Neutrophil (primary cell): Measurements from ENCODE around the gene LOXHD1.

ENCODE experiments used
- H3K27ac ChIP-seq: fragments of 200-600 bp; sonication (generic); 2 replicates; pipeline ENCODE4 v1.5.1; 2016; ENCODE audit warnings: mild to moderate bottlenecking, moderate library complexity
- H3K27me3 ChIP-seq: fragments of 200-600 bp; sonication (generic); 2 replicates; pipeline ENCODE4 v1.6.0; 2016; ENCODE audit warnings: mild to moderate bottlenecking
- H3K36me3 ChIP-seq: fragments of 200-600 bp; sonication (generic); 2 replicates; pipeline ENCODE4 v1.5.1; 2017
- H3K4me1 ChIP-seq, 2 experiments: fragments of 200-600 bp in 1 of 2; sonication (generic) in 1 of 2; 1 replicate in 1 of 2; 2 replicates in 1 of 2; pipeline versions ENCODE4 v1.5.1 to v1.6.1; 2013 to 2016; ENCODE audit warnings: low read depth in 1 of 2, low read length in 1 of 2, mild to moderate bottlenecking in 1 of 2, moderate library complexity in 1 of 2; ENCODE audit not compliant: control insufficient read depth in 1 of 2, insufficient read depth in 1 of 2
- H3K4me3 ChIP-seq, 2 experiments: fragments of 200-600 bp in 1 of 2; sonication (generic) in 1 of 2; 1 replicate in 1 of 2; 2 replicates in 1 of 2; pipeline ENCODE4 v1.5.1; 2013 to 2016; ENCODE audit warnings: low read depth in 1 of 2, low read length in 1 of 2, mild to moderate bottlenecking in 1 of 2, moderate library complexity in 1 of 2
- H3K9me3 ChIP-seq: fragments of 200-600 bp; sonication (generic); 2 replicates; pipeline ENCODE4 v1.5.1; 2016
- TF ChIP-seq, protein P1 (sequence below): fragments of 200-600 bp; sonication (generic); IDR thresholded peaks from 2 replicates; pipeline ENCODE4 v1.5.1; 2016; ENCODE audit warnings: antibody characterized with exemption

Gene LOXHD1

DNA sequence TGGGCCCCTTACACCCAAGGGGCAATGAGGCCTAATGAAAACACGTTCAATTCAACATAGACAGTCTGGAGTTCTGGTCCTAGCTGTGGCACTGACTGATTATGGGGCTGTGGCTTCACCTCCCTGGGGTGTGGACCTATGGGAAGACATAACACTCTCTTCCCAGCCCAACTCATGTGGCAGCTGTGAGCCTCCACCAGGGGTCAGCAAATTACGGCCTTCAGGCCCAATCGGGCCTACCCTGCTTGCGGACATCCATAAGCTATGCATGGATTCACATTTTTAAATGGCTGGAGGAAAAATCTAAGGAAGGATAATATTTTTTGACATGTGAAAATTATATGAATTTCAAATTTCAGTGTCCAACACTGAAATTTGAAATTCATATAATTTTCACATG is 101.3 kb downstream of the LOXHD1 start:
- TF ChIP-seq, protein P1, sequence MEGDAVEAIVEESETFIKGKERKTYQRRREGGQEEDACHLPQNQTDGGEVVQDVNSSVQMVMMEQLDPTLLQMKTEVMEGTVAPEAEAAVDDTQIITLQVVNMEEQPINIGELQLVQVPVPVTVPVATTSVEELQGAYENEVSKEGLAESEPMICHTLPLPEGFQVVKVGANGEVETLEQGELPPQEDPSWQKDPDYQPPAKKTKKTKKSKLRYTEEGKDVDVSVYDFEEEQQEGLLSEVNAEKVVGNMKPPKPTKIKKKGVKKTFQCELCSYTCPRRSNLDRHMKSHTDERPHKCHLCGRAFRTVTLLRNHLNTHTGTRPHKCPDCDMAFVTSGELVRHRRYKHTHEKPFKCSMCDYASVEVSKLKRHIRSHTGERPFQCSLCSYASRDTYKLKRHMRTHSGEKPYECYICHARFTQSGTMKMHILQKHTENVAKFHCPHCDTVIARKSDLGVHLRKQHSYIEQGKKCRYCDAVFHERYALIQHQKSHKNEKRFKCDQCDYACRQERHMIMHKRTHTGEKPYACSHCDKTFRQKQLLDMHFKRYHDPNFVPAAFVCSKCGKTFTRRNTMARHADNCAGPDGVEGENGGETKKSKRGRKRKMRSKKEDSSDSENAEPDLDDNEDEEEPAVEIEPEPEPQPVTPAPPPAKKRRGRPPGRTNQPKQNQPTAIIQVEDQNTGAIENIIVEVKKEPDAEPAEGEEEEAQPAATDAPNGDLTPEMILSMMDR, result no peak
- Histone ChIP-seq H3K4me1 (no peaks in the 10 kb centered on the region), H3K4me3 (no peak overlapping the region), H3K27ac (no peak overlapping the region), H3K9me3 (no peaks in the 10 kb centered on the region), H3K27me3 (no peaks in the 10 kb centered on the region), H3K36me3 (peaks cover 74% of the 10 kb centered on the region)

DNA sequence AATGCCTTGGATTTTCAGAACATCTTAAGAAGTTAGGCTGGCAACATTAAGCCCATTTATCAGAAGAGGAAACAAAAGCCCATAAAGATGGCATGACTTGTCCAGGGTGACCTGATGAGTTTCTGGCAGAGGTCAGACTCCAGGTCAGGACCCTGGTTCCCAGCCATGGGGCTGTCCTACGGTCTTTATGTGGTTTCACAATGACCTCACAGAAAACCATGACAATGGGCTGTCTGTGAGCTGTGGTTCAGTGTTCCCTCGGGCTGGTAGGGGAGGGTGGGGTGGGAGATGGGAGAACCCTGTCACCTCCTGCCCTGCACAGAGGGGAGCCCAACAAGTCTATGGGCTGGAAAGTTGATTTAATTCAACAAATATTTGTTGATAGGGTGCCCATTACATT is 101.8 kb downstream of the LOXHD1 start:
- peaks cover 69% of the 10 kb centered on the region for H3K36me3 ChIP-seq
- TF ChIP-seq, protein P1, result no peak
- no peak overlapping the region for H3K27ac ChIP-seq
- no peak overlapping the region for H3K4me3 ChIP-seq
- no peaks in the 10 kb centered on the region for H3K4me1 ChIP-seq
- H3K27me3 ChIP-seq, result no peaks in the 10 kb centered on the region
- no peaks in the 10 kb centered on the region for H3K9me3 ChIP-seq

GRCh38 chr18:46554406-46555080 is 102.5 kb downstream of the LOXHD1 start:
- Histone ChIP-seq H3K4me1 (no peaks in the 10 kb centered on the region), H3K4me3 (no peak overlapping the region), H3K9me3 (no peaks in the 10 kb centered on the region), H3K36me3 (peaks cover 63% of the 10 kb centered on the region), H3K27ac (no peak overlapping the region), H3K27me3 (no peaks in the 10 kb centered on the region)
- TF ChIP-seq, protein P1, result no peak

GRCh38 chr18:46550609-46551008 is 106.4 kb downstream of the LOXHD1 start:
- Histone ChIP-seq H3K36me3 (peaks cover 46% of the 10 kb centered on the region), H3K27me3 (no peaks in the 10 kb centered on the region), H3K4me1 (no peaks in the 10 kb centered on the region), H3K9me3 (no peaks in the 10 kb centered on the region), H3K27ac (no peak overlapping the region), H3K4me3 (no peak overlapping the region)
- TF ChIP-seq, protein P1, result no peak

- TF ChIP-seq, protein P1, result no peak
- no peak overlapping the region for H3K27ac ChIP-seq
- no peaks in the 10 kb centered on the region for H3K9me3 ChIP-seq
- H3K27me3 ChIP-seq, result no peaks in the 10 kb centered on the region
- no peak overlapping the region for H3K4me3 ChIP-seq
- H3K4me1 ChIP-seq, result no peaks in the 10 kb centered on the region
- peaks cover 46% of the 10 kb centered on the region for H3K36me3 ChIP-seq
Observed at GRCh38 chr18:46547520-46547919, 109.5 kb downstream of the LOXHD1 start.
